DND-41 (cell line): ENCODE data around the gene SYT15B.
"Not testable (repeated sequence)": the region's sequence is repeated elsewhere in the genome, so short reads cannot be mapped to it uniquely, and the experiment has no call there.

Experiments used
- ATAC-seq: fragments of 200-7000 bp; cut with Tn5 transposase; 3 replicates; pipeline ENCODE4 v1.9.1; 2021; ENCODE audit warnings: low read depth; ENCODE audit not compliant: insufficient read depth
- DNase-seq: peaks from one replicate; pipeline ENCODE4 v3.0.0-alpha.2; 2020
- H2AFZ ChIP-seq: 2 replicates; pipeline ENCODE4 v1.6.0; 2012; ENCODE audit warnings: low read depth, low read length
- H3K27ac ChIP-seq: 2 replicates; pipeline ENCODE4 v1.5.1; 2012; ENCODE audit warnings: low read length, inconsistent platforms
- H3K27me3 ChIP-seq: fragments of 200-600 bp; sonication (generic); 2 replicates; pipeline ENCODE4 v1.6.0; 2012; ENCODE audit warnings: low read length, mild to moderate bottlenecking, inconsistent platforms; ENCODE audit not compliant: insufficient read depth, poor library complexity
- H3K36me3 ChIP-seq: 2 replicates; pipeline ENCODE4 v1.5.1; 2012; ENCODE audit warnings: low read length, inconsistent platforms; ENCODE audit not compliant: insufficient read depth
- H3K4me1 ChIP-seq: 2 replicates; pipeline ENCODE4 v1.5.1; 2012; ENCODE audit warnings: mild to moderate bottlenecking, low read length; ENCODE audit not compliant: insufficient read depth
- H3K4me2 ChIP-seq: 2 replicates; pipeline ENCODE4 v1.6.0; 2012; ENCODE audit warnings: mild to moderate bottlenecking, moderate library complexity, low read length, inconsistent platforms; ENCODE audit not compliant: insufficient read depth
- H3K4me3 ChIP-seq, 2 experiments: fragments of 200-600 bp in 1 of 2; shearing (Covaris generic) in 1 of 2; 2 replicates each; pipeline ENCODE4 v1.5.1; 2012 to 2016; ENCODE audit warnings: inconsistent platforms in 2 of 2, low read length in 2 of 2, mild to moderate bottlenecking in 2 of 2, low read depth in 1 of 2, moderate library complexity in 1 of 2
- H3K79me2 ChIP-seq: 2 replicates; pipeline ENCODE4 v1.6.0; 2012; ENCODE audit warnings: low read length, inconsistent platforms; ENCODE audit not compliant: insufficient read depth
- H3K9ac ChIP-seq: 2 replicates; pipeline ENCODE4 v1.6.0; 2012; ENCODE audit warnings: low read depth, mild to moderate bottlenecking, inconsistent platforms, low read length, moderate library complexity
- H3K9me3 ChIP-seq: 2 replicates; pipeline ENCODE4 v1.5.1; 2012; ENCODE audit warnings: low read length, moderate library complexity, mild to moderate bottlenecking, inconsistent platforms; ENCODE audit not compliant: insufficient read depth, severe bottlenecking
- H4K20me1 ChIP-seq: 2 replicates; pipeline ENCODE4 v1.6.0; 2012; ENCODE audit warnings: low read length; ENCODE audit not compliant: insufficient read depth
- TF ChIP-seq, protein P1 (sequence below): IDR thresholded peaks from 2 replicates; pipeline ENCODE4 v1.5.1; 2012; ENCODE audit warnings: borderline replicate concordance, low read length, moderate library complexity, mild to moderate bottlenecking; ENCODE audit not compliant: poor library complexity, severe bottlenecking; ENCODE audit errors: extremely low read depth

Gene SYT15B

DNA sequence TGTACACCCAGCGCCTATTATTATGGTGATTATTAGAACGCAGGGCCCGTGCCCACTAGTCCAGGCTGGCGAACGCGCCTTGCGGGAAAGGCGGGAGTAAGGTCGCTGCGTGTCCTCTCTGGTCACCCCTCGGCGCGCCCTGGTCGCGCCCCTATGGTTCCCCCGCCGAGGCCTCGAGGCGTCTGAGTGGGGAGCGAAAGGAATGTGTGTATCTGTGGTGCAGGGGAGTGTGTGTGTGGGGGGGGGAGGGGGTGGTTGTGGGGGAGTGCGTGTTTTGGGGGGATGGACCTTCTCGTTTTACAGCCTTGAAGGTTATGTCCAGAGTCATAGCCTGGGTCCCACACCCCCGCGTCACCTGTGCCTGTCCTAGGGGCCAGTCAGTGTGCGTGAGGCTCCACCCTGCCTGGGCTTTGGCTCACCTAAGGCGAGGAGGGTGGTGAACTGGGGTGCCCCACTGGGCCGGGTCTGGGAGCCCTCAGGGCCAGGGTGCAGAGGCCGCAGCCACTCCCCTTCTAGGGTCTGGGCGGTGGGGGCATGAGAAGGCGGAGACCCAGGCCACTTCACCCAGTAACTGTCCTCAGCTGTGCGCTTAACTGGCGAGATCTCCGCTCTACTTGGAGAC is at the start of gene SYT15B:
TSS of gene SYT15B (minus strand) at position 39 of the 622 bp plus-strand sequence. CDS start 952 bp downstream, outside the sequence.
- not testable (repeated sequence) for H4K20me1 ChIP-seq, H3K9ac ChIP-seq, H3K4me3 ChIP-seq, H3K4me1 ChIP-seq, H3K27ac ChIP-seq, H3K79me2 ChIP-seq, H3K27me3 ChIP-seq, H2AFZ ChIP-seq, H3K36me3 ChIP-seq, H3K9me3 ChIP-seq, DNase-seq, H3K4me2 ChIP-seq, ATAC-seq

DNA sequence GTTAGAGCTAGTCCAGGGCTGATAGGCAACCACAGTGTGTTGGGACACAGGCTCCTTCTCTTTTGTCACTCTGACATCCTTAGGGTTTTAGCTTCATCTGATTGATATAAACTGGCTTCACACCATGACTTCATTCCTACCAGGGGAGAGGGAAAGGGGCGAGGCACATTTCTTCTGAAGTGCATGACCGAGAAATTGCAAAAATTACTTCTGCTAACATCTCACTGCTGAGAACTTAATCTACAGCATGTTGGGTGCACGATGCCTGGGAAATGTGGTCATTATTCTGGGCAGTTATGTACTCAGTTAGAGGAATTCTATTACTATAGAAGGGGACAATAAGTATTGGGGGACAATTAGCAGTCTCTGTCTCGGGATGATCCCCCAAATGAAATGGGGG is 16.2 kb upstream of the SYT15B start:
- H3K4me3 ChIP-seq, H3K36me3 ChIP-seq, ATAC-seq, H3K9ac ChIP-seq, H2AFZ ChIP-seq, H3K4me1 ChIP-seq, DNase-seq, H3K79me2 ChIP-seq, H3K4me2 ChIP-seq, H3K9me3 ChIP-seq, H3K27ac ChIP-seq, H4K20me1 ChIP-seq, H3K27me3 ChIP-seq: not testable (repeated sequence)

DNA sequence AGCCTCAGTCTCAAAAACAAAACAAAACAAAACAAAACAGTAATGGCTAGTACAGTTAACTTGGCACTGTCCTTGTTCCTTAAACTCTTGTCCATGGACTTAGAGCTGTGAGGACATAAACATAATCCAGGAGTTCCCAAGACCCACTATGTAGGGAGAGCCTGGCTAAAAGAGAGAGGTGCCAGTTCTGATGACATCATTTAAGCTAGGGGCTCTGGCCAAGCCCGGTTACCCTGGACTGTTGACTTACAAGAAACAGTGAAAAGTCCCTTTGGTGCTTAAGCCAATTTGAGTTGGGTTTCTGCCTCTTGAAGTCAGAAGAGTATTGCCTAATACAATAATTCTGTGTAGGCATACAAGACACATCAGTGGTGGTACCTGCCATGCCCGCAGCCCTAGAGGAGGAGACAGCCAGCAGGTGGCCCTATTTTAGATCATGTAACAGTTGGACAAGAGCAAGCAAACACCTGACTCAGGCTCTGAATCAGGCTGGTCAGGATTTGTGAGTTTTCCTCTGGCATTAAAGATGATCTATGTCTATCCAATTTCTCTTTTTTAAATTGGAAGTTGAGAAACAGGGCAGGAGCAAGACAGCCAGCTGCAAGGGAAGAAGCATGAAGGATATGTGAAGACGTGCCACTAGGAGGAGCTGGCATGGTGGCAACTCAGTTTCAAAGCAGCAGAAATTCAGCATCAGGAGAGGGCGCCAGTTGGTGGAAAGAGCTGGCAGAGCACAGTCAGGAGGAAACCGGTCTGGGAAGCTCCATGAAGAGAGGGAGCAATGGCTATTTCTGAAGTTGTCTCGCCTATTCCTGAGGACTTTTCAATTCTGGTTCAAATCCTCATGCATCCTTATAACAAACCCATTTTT is 12.2 kb upstream of the SYT15B start:
- not testable (repeated sequence) for H3K9ac ChIP-seq, H3K36me3 ChIP-seq, H4K20me1 ChIP-seq, H3K27ac ChIP-seq, H3K4me1 ChIP-seq, H3K9me3 ChIP-seq, H3K4me2 ChIP-seq, H3K27me3 ChIP-seq, H2AFZ ChIP-seq, H3K4me3 ChIP-seq, H3K79me2 ChIP-seq
- ATAC-seq (peak; percentile 79), DNase-seq (peak; percentile 35)
- TF ChIP-seq, protein P1, sequence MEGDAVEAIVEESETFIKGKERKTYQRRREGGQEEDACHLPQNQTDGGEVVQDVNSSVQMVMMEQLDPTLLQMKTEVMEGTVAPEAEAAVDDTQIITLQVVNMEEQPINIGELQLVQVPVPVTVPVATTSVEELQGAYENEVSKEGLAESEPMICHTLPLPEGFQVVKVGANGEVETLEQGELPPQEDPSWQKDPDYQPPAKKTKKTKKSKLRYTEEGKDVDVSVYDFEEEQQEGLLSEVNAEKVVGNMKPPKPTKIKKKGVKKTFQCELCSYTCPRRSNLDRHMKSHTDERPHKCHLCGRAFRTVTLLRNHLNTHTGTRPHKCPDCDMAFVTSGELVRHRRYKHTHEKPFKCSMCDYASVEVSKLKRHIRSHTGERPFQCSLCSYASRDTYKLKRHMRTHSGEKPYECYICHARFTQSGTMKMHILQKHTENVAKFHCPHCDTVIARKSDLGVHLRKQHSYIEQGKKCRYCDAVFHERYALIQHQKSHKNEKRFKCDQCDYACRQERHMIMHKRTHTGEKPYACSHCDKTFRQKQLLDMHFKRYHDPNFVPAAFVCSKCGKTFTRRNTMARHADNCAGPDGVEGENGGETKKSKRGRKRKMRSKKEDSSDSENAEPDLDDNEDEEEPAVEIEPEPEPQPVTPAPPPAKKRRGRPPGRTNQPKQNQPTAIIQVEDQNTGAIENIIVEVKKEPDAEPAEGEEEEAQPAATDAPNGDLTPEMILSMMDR = peak; percentile 49

DNA sequence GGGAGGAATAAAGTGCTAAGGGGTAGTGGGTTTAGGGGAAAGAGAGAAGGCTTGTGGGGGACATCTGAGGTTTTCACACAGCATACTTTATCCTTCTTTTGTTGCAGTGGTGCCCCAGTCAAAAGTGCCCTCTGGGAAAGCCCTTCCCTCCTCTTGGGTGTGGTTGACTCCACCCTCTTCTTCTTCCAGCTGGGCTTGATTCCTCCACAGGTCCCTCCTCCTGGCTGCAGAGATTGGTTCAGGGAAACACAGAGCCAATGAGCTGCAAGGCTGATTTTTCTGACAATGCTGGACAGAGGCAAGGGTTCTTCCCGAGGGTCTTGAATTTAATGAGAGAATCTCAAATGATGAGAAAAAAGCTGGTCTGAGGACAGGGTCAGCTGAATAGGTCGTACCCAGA is 7.4 kb upstream of the SYT15B start:
- not testable (repeated sequence) for H3K36me3 ChIP-seq, H3K4me1 ChIP-seq, H3K9me3 ChIP-seq, DNase-seq, H3K9ac ChIP-seq, H2AFZ ChIP-seq, H3K27me3 ChIP-seq, H3K4me2 ChIP-seq, H3K4me3 ChIP-seq, H3K79me2 ChIP-seq, H3K27ac ChIP-seq, ATAC-seq, H4K20me1 ChIP-seq

DNA sequence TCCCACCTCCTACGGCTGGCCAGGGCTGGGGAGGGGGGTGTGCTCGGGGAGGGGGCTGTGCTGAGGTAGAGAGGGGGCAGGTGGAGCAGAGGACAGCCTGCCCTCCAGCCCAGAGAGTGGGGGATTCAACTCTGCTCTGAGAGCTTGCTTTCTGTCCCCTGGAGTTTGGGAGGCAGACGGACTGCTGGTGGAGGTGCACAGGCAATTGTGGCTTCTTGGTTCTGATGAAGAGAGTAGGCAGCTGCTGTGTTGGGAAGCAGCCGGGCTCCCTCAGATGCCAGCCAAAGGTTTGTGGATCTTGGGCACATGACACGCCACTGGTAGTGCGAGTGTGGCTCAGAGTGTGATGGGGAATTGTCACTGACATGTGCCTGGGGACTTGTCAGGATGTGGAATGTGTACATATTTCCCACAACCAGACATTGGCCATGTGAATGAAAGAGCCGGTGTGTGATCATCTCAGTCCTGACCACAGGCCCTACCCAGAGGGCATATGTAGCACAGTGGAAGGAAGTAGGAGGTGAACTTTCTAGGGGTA is 5.3 kb upstream of the SYT15B start:
- not testable (repeated sequence) for H4K20me1 ChIP-seq, DNase-seq, H3K4me2 ChIP-seq, H3K36me3 ChIP-seq, H3K79me2 ChIP-seq, H3K9ac ChIP-seq, H3K4me3 ChIP-seq, H3K4me1 ChIP-seq, H3K9me3 ChIP-seq, ATAC-seq, H3K27ac ChIP-seq, H3K27me3 ChIP-seq, H2AFZ ChIP-seq

DNA sequence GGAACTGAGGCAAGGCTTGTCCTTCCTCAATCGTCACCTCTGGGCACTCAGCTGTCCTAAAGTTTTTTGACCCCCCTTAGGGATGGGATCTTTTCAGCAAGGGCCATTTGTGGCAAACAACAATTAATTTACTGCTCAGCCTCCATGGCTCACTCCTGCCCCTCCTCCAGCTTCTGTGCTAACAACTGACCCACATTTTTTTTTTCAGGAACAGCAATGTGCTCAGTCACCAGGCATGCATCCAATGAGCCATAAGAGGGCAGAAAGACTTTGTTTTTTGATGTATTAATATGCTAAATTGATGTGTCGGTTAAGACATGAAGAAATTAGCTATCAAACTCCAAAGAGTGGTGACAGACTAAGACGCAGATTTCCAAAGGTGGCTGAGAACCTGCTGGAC is 4.7 kb upstream of the SYT15B start:
- H3K36me3 ChIP-seq, H3K9ac ChIP-seq, H3K4me2 ChIP-seq, H4K20me1 ChIP-seq, H3K27me3 ChIP-seq, H3K4me1 ChIP-seq, DNase-seq, H3K79me2 ChIP-seq, H3K4me3 ChIP-seq, H2AFZ ChIP-seq, ATAC-seq, H3K27ac ChIP-seq, H3K9me3 ChIP-seq: not testable (repeated sequence)

DNA sequence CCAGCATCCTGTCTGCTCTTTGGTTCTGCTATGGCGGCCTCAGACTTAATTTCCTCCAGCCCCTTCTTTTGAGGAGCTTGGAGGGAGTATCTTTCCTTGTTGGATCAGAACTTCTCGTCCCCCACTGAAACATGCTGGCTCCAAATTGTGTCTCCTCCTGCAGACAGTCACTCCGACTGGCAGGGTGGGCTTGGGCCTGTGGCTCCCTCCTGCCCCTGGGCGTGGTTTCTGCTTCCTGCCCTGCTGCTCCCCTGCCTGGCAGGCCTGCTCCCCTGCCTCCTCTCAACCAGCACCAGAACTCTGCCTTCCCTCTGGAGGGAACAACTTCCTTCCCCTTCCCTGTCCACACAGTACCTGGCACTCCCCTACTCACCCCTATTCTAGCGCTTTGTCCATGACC is 3.8 kb upstream of the SYT15B start:
- not testable (repeated sequence) for H3K4me3 ChIP-seq, H3K9me3 ChIP-seq, H3K27me3 ChIP-seq, H3K4me2 ChIP-seq, H3K4me1 ChIP-seq, H3K9ac ChIP-seq, DNase-seq, H3K27ac ChIP-seq, H2AFZ ChIP-seq, H3K36me3 ChIP-seq, H4K20me1 ChIP-seq, H3K79me2 ChIP-seq
- ATAC-seq = peak; percentile 39; the same call in 1 of the 3 replicates
